HG02678 (cell line): ENCODE data around the gene USP17L5.
"Not testable (repeated sequence)": the region's sequence is repeated elsewhere in the genome, so short reads cannot be mapped to it uniquely, and the experiment has no call there.

Experiments used
- ATAC-seq: cut with Tn5 transposase; IDR thresholded peaks from one replicate; pipeline ENCODE4 v1.9.1; 2021; ENCODE audit warnings: mild to moderate bottlenecking, moderate library complexity; ENCODE audit not compliant: unreplicated experiment

Gene USP17L5, protein sequence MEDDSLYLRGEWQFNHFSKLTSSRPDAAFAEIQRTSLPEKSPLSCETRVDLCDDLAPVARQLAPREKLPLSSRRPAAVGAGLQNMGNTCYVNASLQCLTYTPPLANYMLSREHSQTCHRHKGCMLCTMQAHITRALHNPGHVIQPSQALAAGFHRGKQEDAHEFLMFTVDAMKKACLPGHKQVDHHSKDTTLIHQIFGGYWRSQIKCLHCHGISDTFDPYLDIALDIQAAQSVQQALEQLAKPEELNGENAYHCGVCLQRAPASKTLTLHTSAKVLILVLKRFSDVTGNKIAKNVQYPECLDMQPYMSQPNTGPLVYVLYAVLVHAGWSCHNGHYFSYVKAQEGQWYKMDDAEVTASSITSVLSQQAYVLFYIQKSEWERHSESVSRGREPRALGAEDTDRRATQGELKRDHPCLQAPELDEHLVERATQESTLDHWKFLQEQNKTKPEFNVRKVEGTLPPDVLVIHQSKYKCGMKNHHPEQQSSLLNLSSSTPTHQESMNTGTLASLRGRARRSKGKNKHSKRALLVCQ

DNA sequence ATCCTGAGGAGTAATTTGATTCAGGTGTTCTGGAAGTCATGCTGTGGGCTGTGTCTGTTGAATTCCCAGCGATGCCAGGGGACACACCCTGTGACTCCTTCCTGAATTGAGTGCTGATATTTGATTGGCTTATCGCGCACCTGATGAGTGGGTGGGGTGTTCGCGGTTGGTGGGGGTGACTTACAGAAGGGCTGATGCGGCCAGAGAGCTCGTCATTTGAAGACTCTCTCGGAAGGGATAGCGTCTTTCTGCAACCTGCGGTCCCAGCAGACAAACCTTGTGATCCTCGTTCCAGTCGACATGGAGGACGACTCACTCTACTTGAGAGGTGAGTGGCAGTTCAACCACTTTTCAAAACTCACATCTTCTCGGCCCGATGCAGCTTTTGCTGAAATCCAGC is at the start of gene USP17L5:
TSS of gene USP17L5 (plus strand) at position 301 of the 400 bp plus-strand sequence. CDS start at position 301, 0 bp downstream.
- ATAC-seq: not testable (repeated sequence)

DNA sequence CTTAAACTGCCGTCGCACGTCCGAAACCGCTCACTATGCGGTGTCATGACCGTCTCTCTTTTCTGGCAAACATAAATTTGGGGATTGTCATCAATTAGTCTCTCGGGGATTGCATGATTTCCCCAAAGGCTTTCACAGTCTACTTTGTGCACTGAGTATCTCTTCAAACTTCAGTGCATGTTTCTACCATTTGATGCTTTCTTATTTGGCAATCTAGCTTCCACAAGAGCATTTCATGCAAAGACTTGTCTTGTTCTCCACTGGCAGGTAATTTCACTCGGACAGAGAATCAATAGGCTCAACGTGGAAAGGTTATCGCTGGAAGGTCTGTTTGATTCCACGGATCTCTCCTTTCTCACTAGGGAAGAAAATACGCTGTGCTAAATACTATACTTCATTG is 15.0 kb upstream of the USP17L5 start:
- not testable (repeated sequence) for ATAC-seq

DNA sequence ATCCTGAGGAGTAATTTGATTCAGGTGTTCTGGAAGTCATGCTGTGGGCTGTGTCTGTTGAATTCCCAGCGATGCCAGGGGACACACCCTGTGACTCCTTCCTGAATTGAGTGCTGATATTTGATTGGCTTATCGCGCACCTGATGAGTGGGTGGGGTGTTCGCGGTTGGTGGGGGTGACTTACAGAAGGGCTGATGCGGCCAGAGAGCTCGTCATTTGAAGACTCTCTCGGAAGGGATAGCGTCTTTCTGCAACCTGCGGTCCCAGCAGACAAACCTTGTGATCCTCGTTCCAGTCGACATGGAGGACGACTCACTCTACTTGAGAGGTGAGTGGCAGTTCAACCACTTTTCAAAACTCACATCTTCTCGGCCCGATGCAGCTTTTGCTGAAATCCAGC is 14.3 kb upstream of the USP17L5 start, which contains the start of gene USP17L24:
TSS of gene USP17L24 (plus strand) at position 301 of the 400 bp plus-strand sequence. CDS start at position 301, 0 bp downstream.
- ATAC-seq: not testable (repeated sequence)

DNA sequence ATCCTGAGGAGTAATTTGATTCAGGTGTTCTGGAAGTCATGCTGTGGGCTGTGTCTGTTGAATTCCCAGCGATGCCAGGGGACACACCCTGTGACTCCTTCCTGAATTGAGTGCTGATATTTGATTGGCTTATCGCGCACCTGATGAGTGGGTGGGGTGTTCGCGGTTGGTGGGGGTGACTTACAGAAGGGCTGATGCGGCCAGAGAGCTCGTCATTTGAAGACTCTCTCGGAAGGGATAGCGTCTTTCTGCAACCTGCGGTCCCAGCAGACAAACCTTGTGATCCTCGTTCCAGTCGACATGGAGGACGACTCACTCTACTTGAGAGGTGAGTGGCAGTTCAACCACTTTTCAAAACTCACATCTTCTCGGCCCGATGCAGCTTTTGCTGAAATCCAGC is 9.6 kb upstream of the USP17L5 start, which contains the start of gene USP17L25:
TSS of gene USP17L25 (plus strand) at position 301 of the 400 bp plus-strand sequence. CDS start at position 301, 0 bp downstream.
- ATAC-seq: not testable (repeated sequence)

DNA sequence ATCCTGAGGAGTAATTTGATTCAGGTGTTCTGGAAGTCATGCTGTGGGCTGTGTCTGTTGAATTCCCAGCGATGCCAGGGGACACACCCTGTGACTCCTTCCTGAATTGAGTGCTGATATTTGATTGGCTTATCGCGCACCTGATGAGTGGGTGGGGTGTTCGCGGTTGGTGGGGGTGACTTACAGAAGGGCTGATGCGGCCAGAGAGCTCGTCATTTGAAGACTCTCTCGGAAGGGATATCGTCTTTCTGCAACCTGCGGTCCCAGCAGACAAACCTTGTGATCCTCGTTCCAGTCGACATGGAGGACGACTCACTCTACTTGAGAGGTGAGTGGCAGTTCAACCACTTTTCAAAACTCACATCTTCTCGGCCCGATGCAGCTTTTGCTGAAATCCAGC is 4.8 kb upstream of the USP17L5 start, which contains the start of gene USP17L26:
TSS of gene USP17L26 (plus strand) at position 301 of the 400 bp plus-strand sequence. CDS start at position 301, 0 bp downstream.
- not testable (repeated sequence) for ATAC-seq

DNA sequence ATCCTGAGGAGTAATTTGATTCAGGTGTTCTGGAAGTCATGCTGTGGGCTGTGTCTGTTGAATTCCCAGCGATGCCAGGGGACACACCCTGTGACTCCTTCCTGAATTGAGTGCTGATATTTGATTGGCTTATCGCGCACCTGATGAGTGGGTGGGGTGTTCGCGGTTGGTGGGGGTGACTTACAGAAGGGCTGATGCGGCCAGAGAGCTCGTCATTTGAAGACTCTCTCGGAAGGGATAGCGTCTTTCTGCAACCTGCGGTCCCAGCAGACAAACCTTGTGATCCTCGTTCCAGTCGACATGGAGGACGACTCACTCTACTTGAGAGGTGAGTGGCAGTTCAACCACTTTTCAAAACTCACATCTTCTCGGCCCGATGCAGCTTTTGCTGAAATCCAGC is 4.6 kb downstream of the USP17L5 start, which contains the start of gene USP17L27:
TSS of gene USP17L27 (plus strand) at position 301 of the 400 bp plus-strand sequence. CDS start at position 301, 0 bp downstream.
- not testable (repeated sequence) for ATAC-seq

DNA sequence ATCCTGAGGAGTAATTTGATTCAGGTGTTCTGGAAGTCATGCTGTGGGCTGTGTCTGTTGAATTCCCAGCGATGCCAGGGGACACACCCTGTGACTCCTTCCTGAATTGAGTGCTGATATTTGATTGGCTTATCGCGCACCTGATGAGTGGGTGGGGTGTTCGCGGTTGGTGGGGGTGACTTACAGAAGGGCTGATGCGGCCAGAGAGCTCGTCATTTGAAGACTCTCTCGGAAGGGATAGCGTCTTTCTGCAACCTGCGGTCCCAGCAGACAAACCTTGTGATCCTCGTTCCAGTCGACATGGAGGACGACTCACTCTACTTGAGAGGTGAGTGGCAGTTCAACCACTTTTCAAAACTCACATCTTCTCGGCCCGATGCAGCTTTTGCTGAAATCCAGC is 9.4 kb downstream of the USP17L5 start, which contains the start of gene USP17L28:
TSS of gene USP17L28 (plus strand) at position 301 of the 400 bp plus-strand sequence. CDS start at position 301, 0 bp downstream.
- ATAC-seq: not testable (repeated sequence)

DNA sequence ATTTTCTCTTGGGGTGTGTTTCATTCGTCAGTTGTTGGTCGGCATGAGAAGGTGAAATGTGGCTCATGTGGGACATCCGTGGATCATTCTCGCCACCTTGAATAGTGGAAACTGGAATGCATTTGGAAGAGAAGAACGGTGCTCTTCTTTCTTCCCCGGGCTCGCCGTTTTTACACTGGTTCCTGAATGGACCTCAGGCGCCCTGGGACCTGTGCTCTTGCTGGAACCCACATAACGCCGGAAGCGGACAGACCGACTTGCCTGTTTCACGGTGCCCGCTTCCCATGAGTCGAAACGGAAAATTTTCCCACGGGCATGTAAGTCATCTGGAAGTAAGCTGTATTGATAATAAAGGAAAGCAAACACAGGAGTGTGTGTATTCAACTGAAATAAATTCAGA is 11.7 kb downstream of the USP17L5 start:
- ATAC-seq: not testable (repeated sequence)

DNA sequence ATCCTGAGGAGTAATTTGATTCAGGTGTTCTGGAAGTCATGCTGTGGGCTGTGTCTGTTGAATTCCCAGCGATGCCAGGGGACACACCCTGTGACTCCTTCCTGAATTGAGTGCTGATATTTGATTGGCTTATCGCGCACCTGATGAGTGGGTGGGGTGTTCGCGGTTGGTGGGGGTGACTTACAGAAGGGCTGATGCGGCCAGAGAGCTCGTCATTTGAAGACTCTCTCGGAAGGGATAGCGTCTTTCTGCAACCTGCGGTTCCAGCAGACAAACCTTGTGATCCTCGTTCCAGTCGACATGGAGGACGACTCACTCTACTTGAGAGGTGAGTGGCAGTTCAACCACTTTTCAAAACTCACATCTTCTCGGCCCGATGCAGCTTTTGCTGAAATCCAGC is 14.1 kb downstream of the USP17L5 start, which contains the start of gene USP17L29:
TSS of gene USP17L29 (plus strand) at position 301 of the 400 bp plus-strand sequence. CDS start at position 301, 0 bp downstream.
- ATAC-seq: not testable (repeated sequence)

DNA sequence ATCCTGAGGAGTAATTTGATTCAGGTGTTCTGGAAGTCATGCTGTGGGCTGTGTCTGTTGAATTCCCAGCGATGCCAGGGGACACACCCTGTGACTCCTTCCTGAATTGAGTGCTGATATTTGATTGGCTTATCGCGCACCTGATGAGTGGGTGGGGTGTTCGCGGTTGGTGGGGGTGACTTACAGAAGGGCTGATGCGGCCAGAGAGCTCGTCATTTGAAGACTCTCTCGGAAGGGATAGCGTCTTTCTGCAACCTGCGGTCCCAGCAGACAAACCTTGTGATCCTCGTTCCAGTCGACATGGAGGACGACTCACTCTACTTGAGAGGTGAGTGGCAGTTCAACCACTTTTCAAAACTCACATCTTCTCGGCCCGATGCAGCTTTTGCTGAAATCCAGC is 23.6 kb downstream of the USP17L5 start, which contains the start of gene USP17L30:
TSS of gene USP17L30 (plus strand) at position 301 of the 400 bp plus-strand sequence. CDS start at position 301, 0 bp downstream.
- not testable (repeated sequence) for ATAC-seq

DNA sequence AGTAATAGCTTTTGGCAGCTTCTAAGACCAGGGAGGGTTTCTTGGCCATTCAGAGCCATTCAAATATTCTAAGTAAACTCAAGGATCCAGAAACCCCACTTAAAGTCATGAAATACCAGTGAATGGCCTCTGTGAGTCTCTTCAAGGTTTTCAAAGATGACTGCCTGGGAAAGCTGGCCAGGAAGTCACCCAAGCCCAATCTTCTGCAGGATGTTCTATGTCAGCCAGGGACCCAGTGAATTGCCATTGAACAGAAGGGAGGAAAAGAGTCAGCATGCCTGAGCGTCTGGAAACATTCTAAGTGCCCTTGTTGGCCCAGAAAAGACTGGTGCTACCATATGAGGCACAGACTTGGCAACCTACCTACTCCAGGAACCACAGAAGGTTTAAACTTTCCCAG is 40.7 kb downstream of the USP17L5 start:
- not testable (repeated sequence) for ATAC-seq

DNA sequence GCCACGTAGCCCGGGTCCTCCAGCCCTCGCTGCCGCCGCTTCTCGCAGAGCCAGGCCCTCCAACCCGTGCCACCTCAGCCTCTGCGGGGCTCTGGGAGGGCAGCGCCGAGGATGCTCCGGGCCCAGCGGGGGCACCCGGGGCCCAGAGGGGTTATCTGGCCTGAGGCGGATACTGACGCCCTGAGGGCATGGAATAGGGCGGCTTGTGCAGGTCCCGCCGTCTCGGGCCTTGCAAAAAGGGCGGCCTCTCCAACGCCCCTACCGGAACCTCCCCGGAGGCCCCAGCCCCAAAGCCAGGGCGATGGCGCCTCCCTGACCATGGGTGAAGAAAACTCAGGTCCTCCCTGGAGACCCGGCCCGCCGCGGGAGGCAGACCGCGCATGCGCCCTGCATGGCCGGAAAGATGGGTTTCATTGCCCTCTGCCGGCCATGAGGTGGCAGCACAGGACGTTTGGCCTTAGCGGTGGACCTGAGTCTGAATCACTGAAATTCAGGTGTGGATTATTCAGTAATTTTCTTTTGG is 41.9 kb downstream of the USP17L5 start:
- ATAC-seq: not testable (repeated sequence)

DNA sequence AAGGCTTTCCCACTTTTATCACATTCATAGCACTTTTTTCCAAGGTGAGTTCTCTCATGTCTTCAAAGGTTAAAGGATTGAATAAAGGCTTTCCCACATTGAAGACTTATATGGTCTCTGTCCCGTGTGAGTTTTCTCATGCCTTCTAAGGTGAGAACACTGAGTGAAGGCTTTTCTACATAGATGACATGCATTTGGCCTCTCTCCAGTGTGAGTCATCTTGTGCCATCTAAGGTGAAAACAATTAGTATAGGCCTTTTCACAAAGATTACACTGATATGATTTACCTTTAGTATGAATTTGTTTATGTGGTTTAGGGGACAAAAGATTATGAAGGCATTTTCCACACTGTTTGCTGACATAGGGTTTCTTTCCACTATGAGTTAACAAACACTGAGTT is 44.9 kb downstream of the USP17L5 start:
- no peak for ATAC-seq

DNA sequence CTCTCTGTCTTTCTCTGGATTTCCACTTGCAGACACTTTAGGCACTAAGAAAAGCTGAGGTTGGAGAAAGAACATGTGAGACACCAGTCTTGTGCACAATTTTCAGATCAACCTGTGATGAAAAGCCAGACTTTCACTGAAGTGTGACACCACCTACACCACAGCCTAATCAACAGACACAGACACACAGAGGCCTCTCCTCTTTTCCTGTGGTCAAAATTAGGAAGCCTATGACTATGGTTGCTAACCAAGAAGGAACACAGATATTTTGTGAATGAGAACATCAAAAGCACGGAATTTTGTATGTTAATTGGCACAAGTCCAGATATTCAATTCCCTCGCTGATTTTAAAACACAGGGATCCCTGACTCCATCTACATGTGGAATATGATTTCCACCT is 49.8 kb downstream of the USP17L5 start:
- ATAC-seq: not testable (repeated sequence)
